ENCODE measurements around the gene ACAT2. TPM values are rescaled to one million over a fixed set of nuclear protein-coding genes. Genes with fewer than 3 reads are reported as not detected.

Gene ACAT2
- total and polyA plus RNA-seq, 2 donors (not counting 1 experiment from before 2014, with no cell fraction given), result 6.5 to 31.1 TPM

GRCh38 chr6:159715166-159715565, 46.7 kb upstream of the ACAT2 start:
- no peak overlapping the region for H3K4me2 ChIP-seq (replicated peaks; ENCODE audit: low read depth, low read length, poor library complexity, severe bottlenecking)
- H3K27me3 ChIP-seq (replicated peaks in 1 of 4; ENCODE audit: control extremely low read depth in 1 of 4, control insufficient read depth in 3 of 4, insufficient read depth in 4 of 4, low read length in 3 of 4), result no peaks in the 10 kb centered on the region
- peaks cover 0 to 2% of the 10 kb centered on the region in 2 experiments for H3K36me3 ChIP-seq (replicated peaks in 1 of 2; ENCODE audit: control extremely low read depth in 1 of 2, control insufficient read depth in 1 of 2, extremely low read depth in 1 of 2, insufficient read depth in 2 of 2, low read length in 1 of 2)
- H3K4me1 ChIP-seq (ENCODE audit: control insufficient read depth in 2 of 2, insufficient read depth in 2 of 2, low read length in 2 of 2), result no peaks in the 10 kb centered on the region
- no peak overlapping the region for H3K27ac ChIP-seq (ENCODE audit: low read length in 2 of 2)
- peaks cover 53% of the 10 kb centered on the region for H3K79me2 ChIP-seq (ENCODE audit: control insufficient read depth, insufficient read depth, low read length)
- H4K20me1 ChIP-seq (ENCODE audit: control insufficient read depth, insufficient read depth, low read length, poor library complexity, severe bottlenecking), result no peaks in the 10 kb centered on the region
- no peaks in the 10 kb centered on the region for H3K9me3 ChIP-seq (ENCODE audit: control extremely low read depth in 1 of 3, control insufficient read depth in 2 of 3, insufficient read depth in 1 of 3, low read length in 2 of 3)
- H2AFZ ChIP-seq (ENCODE audit: insufficient read depth, low read depth, low read length, poor library complexity, severe bottlenecking), result no peak overlapping the region
- H3K4me3 Mint-ChIP-seq, result no peak overlapping the region
- TF ChIP-seq CTCF (IDR thresholded peaks at IDR 0.05), result no peak
- no peak for TF ChIP-seq EZH2 (IDR thresholded peaks at IDR 0.05; ENCODE audit: borderline replicate concordance, insufficient read depth, low read depth, low read length, poor library complexity, severe bottlenecking)
- H3K27ac Mint-ChIP-seq, result no peak overlapping the region
- no peak overlapping the region for H3K4me3 ChIP-seq (ENCODE audit: control extremely low read depth in 1 of 5, extremely low read depth in 1 of 5, insufficient read depth in 1 of 5, low read depth in 2 of 5, low read length in 4 of 5)
- ChIA-PET CTCF (no interaction called here), POLR2A (no interaction called here)
- H3K4me1 Mint-ChIP-seq, result no peaks in the 10 kb centered on the region
- H3K27me3 Mint-ChIP-seq, result no peaks in the 10 kb centered on the region
- DNase-seq (no peak), ATAC-seq (ENCODE audit: low read depth) (no peak)
- WGBS (ENCODE audit: insufficient coverage), result 70% methylated on average over 2 of the region's 3 CpGs
- no peak overlapping the region for H3K9ac ChIP-seq (ENCODE audit: low read length)
- no peaks in the 10 kb centered on the region for H3K9me3 Mint-ChIP-seq (ENCODE audit: insufficient read depth)
- intact Hi-C loops (cut with micrococcal nuclease), result no loop called here

DNA sequence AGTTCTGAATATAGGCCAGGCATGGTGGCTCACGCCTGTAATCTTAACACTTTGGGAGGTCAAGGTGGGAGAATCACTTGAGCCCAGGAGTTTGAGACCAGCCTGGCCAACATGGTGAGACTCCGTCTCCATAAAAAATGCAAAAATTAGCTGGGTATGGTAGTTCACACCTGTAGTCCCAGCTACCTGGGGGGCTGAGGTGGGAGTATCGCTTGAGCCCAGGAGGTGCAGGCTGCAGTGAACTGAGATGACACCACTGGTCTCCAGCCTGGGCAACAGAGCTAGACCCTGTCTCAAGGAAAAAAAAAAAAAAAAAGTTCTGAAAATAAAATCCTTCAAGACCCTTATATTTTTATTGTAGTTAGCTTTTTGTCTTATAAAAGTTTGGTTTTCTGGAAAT, 46.2 kb upstream of the ACAT2 start:
- no peaks in the 10 kb centered on the region for H3K9me3 ChIP-seq (ENCODE audit: control extremely low read depth in 1 of 3, control insufficient read depth in 2 of 3, insufficient read depth in 1 of 3, low read length in 2 of 3)
- Mint-ChIP-seq H3K27ac (no peak overlapping the region), H3K4me1 (no peaks in the 10 kb centered on the region), H3K4me3 (no peak overlapping the region), H3K9me3 (ENCODE audit: insufficient read depth) (no peaks in the 10 kb centered on the region), H3K27me3 (no peaks in the 10 kb centered on the region)
- H3K9ac ChIP-seq (ENCODE audit: low read length), result no peak overlapping the region
- peaks cover 55% of the 10 kb centered on the region for H3K79me2 ChIP-seq (ENCODE audit: control insufficient read depth, insufficient read depth, low read length)
- no peaks in the 10 kb centered on the region for H3K4me1 ChIP-seq (ENCODE audit: control insufficient read depth in 2 of 2, insufficient read depth in 2 of 2, low read length in 2 of 2)
- no peaks in the 10 kb centered on the region for H3K27me3 ChIP-seq (replicated peaks in 1 of 4; ENCODE audit: control extremely low read depth in 1 of 4, control insufficient read depth in 3 of 4, insufficient read depth in 4 of 4, low read length in 3 of 4)
- ATAC-seq (ENCODE audit: low read depth) (no peak), DNase-seq (no peak)
- no peak overlapping the region for H3K4me2 ChIP-seq (replicated peaks; ENCODE audit: low read depth, low read length, poor library complexity, severe bottlenecking)
- CTCF ChIA-PET, result interaction anchor here (0.6 kb wide), 1 partner anchor 118 kb away, joined by 3 read pairs; no protein-coding TSS in a partner anchor
- peaks cover 0 to 2% of the 10 kb centered on the region in 2 experiments for H3K36me3 ChIP-seq (replicated peaks in 1 of 2; ENCODE audit: control extremely low read depth in 1 of 2, control insufficient read depth in 1 of 2, extremely low read depth in 1 of 2, insufficient read depth in 2 of 2, low read length in 1 of 2)
- intact Hi-C loops (cut with micrococcal nuclease), result no loop called here
- no peak overlapping the region for H2AFZ ChIP-seq (ENCODE audit: insufficient read depth, low read depth, low read length, poor library complexity, severe bottlenecking)
- POLR2A ChIA-PET, result no interaction called here
- H3K4me3 ChIP-seq (ENCODE audit: control extremely low read depth in 1 of 5, extremely low read depth in 1 of 5, insufficient read depth in 1 of 5, low read depth in 2 of 5, low read length in 4 of 5), result no peak overlapping the region
- TF ChIP-seq EZH2 (IDR thresholded peaks at IDR 0.05; ENCODE audit: borderline replicate concordance, insufficient read depth, low read depth, low read length, poor library complexity, severe bottlenecking), result no peak
- no peak for TF ChIP-seq CTCF (IDR thresholded peaks at IDR 0.05)
- H4K20me1 ChIP-seq (ENCODE audit: control insufficient read depth, insufficient read depth, low read length, poor library complexity, severe bottlenecking), result no peaks in the 10 kb centered on the region
- WGBS (ENCODE audit: insufficient coverage), result 100% methylated on average over 1 of the region's 3 CpGs
- H3K27ac ChIP-seq (ENCODE audit: low read length in 2 of 2), result no peak overlapping the region
